GM21737 (cell line): ENCODE results near the gene LRIG1.

Experiments used
- ATAC-seq: cut with Tn5 transposase; IDR thresholded peaks from one replicate; pipeline ENCODE4 v1.9.1; 2021; ENCODE audit warnings: mild to moderate bottlenecking, moderate library complexity; ENCODE audit not compliant: unreplicated experiment

Gene LRIG1

GRCh38 chr3:66370179-66370578 is 130.6 kb downstream of the LRIG1 start:
- ATAC-seq, result no peak

GRCh38 chr3:66367979-66368378 is 132.8 kb downstream of the LRIG1 start:
- ATAC-seq, result no peak

GRCh38 chr3:66366747-66367146 is 134.1 kb downstream of the LRIG1 start:
- no peak for ATAC-seq

GRCh38 chr3:66365080-66365479 is 135.7 kb downstream of the LRIG1 start:
- ATAC-seq, result no peak

- no peak for ATAC-seq
Measured at GRCh38 chr3:66363148-66363547, 137.7 kb downstream of the LRIG1 start.

GRCh38 chr3:66362541-66362941 is 138.3 kb downstream of the LRIG1 start:
- no peak for ATAC-seq

GRCh38 chr3:66361356-66361755 is 139.5 kb downstream of the LRIG1 start:
- ATAC-seq, result no peak

- ATAC-seq, result no peak
Measured at GRCh38 chr3:66355997-66356396, 144.8 kb downstream of the LRIG1 start.

GRCh38 chr3:66355394-66355793 is 145.4 kb downstream of the LRIG1 start:
- ATAC-seq, result no peak

- ATAC-seq, result no peak
Measured at GRCh38 chr3:66354001-66354400, 146.8 kb downstream of the LRIG1 start.

GRCh38 chr3:66353530-66353929 is 147.3 kb downstream of the LRIG1 start:
- ATAC-seq, result no peak

GRCh38 chr3:66353039-66353438 is 147.8 kb downstream of the LRIG1 start:
- no peak for ATAC-seq

GRCh38 chr3:66350601-66351000 is 150.2 kb downstream of the LRIG1 start:
- ATAC-seq, result no peak

GRCh38 chr3:66348704-66349103 is 152.1 kb downstream of the LRIG1 start:
- ATAC-seq, result no peak

GRCh38 chr3:66344848-66345578 is 155.8 kb downstream of the LRIG1 start:
- ATAC-seq, result no peak

GRCh38 chr3:66344391-66344811 is 156.4 kb downstream of the LRIG1 start:
- ATAC-seq, result no peak

- no peak for ATAC-seq
Measured at GRCh38 chr3:66342717-66343356, 158.0 kb downstream of the LRIG1 start.

GRCh38 chr3:66338927-66339326 is 161.9 kb downstream of the LRIG1 start:
- no peak for ATAC-seq

- no peak for ATAC-seq
Measured at GRCh38 chr3:66336333-66336766, 164.5 kb downstream of the LRIG1 start.

- ATAC-seq, result no peak
Measured at GRCh38 chr3:66335671-66336070, 165.2 kb downstream of the LRIG1 start.
